Thoracic aorta (tissue), 2 donors: ENCODE results near the gene ESX1. TPM values are rescaled to one million over a fixed set of nuclear protein-coding genes. Genes with fewer than 3 reads are reported as not detected.

Source experiments
- ATAC-seq: fragments of 150-250 bp; one replicate; pipeline ENCODE4 v1.8.0; 2017; ENCODE audit warnings: low read depth; ENCODE audit not compliant: insufficient number of reproducible peaks, low FRiP score
- DNase-seq: peaks from one replicate; pipeline ENCODE4 v3.0.0-alpha.2; 2020; ENCODE audit warnings: low spot score
- H3K27ac ChIP-seq, 2 donors: fragments of 200-600 bp; sonication (generic); 1 replicate in 1 of 2; 2 replicates in 1 of 2; pipeline ENCODE4 v1.5.1; 2016; ENCODE audit warnings: mild to moderate bottlenecking in 2 of 2, moderate library complexity in 2 of 2
- H3K27me3 ChIP-seq: fragments of 200-600 bp; sonication (generic); replicated peaks from 2 replicates; pipeline ENCODE4 v1.6.0; 2016; ENCODE audit warnings: mild to moderate bottlenecking; ENCODE audit not compliant: insufficient read depth
- H3K36me3 ChIP-seq: fragments of 200-600 bp; sonication (generic); one replicate; pipeline ENCODE4 v1.5.1; 2016
- H3K4me1 ChIP-seq, 2 donors: fragments of 200-600 bp; sonication (generic); 1 replicate in 1 of 2; 2 replicates in 1 of 2; pipeline versions ENCODE4 v1.5.1 to v1.6.0; 2016; ENCODE audit warnings: low read depth in 2 of 2, mild to moderate bottlenecking in 1 of 2; ENCODE audit not compliant: control insufficient read depth in 1 of 2
- H3K4me3 ChIP-seq: fragments of 200-600 bp; sonication (generic); 2 replicates; pipeline ENCODE4 v1.5.1; 2016; ENCODE audit warnings: mild to moderate bottlenecking
- H3K9me3 ChIP-seq: fragments of 200-600 bp; sonication (generic); 2 replicates; pipeline ENCODE4 v1.5.1; 2016
- total RNA-seq, 2 donors: library from RNA; depleted of rRNA; stranded (reverse); fragments of >200 nt; gene quantifications; one replicate each; pipeline versions ENCODE4 v1.1.0 to v1.2.3, GENCODE V29; 2016
- TF ChIP-seq, protein P1 (sequence below): fragments of 200-600 bp; sonication (generic); IDR thresholded peaks from one replicate; pipeline ENCODE4 v1.5.1; 2019; ENCODE audit warnings: antibody characterized with exemption

The ESX1 gene
- total RNA-seq, 2 donors from 2014 or later: not detected

DNA sequence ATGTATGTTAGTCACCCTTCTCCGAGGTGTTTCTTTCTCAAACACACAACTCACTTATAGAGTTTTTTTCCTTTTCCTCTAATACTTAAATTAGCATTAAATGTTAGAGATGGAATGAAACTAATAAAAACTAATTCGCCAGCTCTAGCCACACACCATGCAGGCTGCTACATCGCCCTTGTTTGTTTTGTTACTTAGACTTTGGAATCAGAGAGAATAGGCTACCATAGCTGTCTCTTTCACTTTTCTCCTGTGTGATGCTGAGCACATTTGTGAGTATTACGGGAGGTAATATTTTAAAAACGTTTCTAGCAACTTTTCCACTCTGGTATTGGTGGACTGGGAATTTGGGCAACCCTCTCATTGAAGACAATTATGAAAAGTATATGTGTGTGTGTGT, 43.5 kb downstream of the ESX1 start:
- H3K27me3 ChIP-seq: no peaks in the 10 kb centered on the region
- H3K4me1 ChIP-seq: no peaks in the 10 kb centered on the region
- H3K36me3 ChIP-seq: no peaks in the 10 kb centered on the region
- TF ChIP-seq, protein P1, sequence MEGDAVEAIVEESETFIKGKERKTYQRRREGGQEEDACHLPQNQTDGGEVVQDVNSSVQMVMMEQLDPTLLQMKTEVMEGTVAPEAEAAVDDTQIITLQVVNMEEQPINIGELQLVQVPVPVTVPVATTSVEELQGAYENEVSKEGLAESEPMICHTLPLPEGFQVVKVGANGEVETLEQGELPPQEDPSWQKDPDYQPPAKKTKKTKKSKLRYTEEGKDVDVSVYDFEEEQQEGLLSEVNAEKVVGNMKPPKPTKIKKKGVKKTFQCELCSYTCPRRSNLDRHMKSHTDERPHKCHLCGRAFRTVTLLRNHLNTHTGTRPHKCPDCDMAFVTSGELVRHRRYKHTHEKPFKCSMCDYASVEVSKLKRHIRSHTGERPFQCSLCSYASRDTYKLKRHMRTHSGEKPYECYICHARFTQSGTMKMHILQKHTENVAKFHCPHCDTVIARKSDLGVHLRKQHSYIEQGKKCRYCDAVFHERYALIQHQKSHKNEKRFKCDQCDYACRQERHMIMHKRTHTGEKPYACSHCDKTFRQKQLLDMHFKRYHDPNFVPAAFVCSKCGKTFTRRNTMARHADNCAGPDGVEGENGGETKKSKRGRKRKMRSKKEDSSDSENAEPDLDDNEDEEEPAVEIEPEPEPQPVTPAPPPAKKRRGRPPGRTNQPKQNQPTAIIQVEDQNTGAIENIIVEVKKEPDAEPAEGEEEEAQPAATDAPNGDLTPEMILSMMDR: no peak
- ATAC-seq: no peak
- no peaks in the 10 kb centered on the region for H3K9me3 ChIP-seq
- H3K27ac ChIP-seq: no peak overlapping the region
- DNase-seq: no peak
- no peak overlapping the region for H3K4me3 ChIP-seq

DNA sequence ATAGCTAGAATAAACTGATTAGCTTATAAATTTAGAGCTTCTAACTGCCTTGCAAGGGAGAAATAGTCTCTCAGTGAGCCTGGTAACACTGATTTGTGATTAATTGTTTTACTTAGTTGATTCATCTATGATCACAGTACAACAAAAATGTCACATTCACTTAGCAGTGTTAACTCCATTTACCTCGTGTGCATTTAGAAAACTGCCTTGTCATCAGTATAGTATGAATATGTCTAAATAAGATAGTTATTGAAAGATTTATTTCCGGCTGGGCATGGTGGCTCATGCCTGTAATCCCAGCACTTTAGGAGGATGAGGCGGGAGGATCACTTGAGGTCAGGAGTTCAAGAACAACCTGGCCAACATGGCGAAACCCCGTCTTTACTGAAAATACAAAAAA, 49.2 kb downstream of the ESX1 start:
- DNase-seq: no peak

More for the DNA sequence above, 49.2 kb downstream of the ESX1 start:
- no peaks in the 10 kb centered on the region for H3K4me1 ChIP-seq
- no peak overlapping the region for H3K4me3 ChIP-seq
- ATAC-seq: no peak
- H3K9me3 ChIP-seq: no peaks in the 10 kb centered on the region
- no peak overlapping the region for H3K27ac ChIP-seq
- TF ChIP-seq, protein P1: no peak
- no peaks in the 10 kb centered on the region for H3K36me3 ChIP-seq
- H3K27me3 ChIP-seq: no peaks in the 10 kb centered on the region

Other genes starting within 250 kb of the ESX1 start
- not detected for gene H2BW1, start 241.2 kb downstream of the ESX1 start, total RNA-seq
- gene H2BW2, start 215.0 kb downstream of the ESX1 start, total RNA-seq: not detected
- gene TMSB15C, start 178.7 kb downstream of the ESX1 start, total RNA-seq: 1 to 10 TPM; 3.9 to 4.3 TPM
- 1 to 10 TPM in 1 of 2 donors, under 1 TPM in 1; 0.49 to 3.9 TPM for gene ZCCHC18, start 142.4 kb downstream of the ESX1 start, total RNA-seq
- gene SLC25A53, start 97.9 kb downstream of the ESX1 start, total RNA-seq: 10 to 100 TPM; 11.4 to 12.9 TPM
- 10 to 100 TPM; 20.7 to 22.7 TPM for gene FAM199X, start 88.5 kb downstream of the ESX1 start, total RNA-seq